NK-92 treated with Interleukin-12 subunit alpha and Interleukin-12 subunit beta, amount 100 ng/mL, for 24 hours (cell line): ENCODE results near the gene C1QTNF8.

Experiments used
- DNase-seq: peaks from one replicate; lab custom pipeline; 2025; lab: John Stamatoyannopoulos, UW

Gene C1QTNF8

GRCh38 chr16:1127971-1128715, 32.1 kb upstream of the C1QTNF8 start:
- DNase-seq: no peak

GRCh38 chr16:1127101-1127500, 31.1 kb upstream of the C1QTNF8 start:
- DNase-seq: no peak

GRCh38 chr16:1126586-1126985, 30.5 kb upstream of the C1QTNF8 start:
- no peak for DNase-seq

GRCh38 chr16:1126044-1126443, 30.0 kb upstream of the C1QTNF8 start:
- DNase-seq: no peak

DNA sequence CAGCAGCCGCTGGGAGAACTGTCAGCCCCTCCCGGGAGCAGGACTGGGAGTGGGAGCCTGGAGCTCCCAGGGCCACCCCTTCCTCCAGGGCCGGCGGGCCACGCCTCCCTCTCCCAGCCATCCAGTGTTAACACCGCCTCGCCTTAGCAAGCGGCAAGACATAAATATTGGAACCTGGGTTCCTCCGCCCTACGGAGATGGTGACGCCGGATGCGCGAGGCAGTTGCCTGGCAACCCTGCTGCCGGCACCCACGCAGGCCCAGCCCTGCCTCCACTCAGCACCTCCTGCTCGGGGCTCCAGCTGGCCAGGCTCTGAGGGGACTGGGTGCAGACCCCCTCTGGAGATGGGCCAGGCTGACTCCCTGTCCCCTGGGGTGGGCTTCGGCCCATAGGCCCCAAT, 29.4 kb upstream of the C1QTNF8 start:
- no peak for DNase-seq

GRCh38 chr16:1124795-1125194, 28.8 kb upstream of the C1QTNF8 start:
- DNase-seq: no peak

GRCh38 chr16:1124291-1124690, 28.2 kb upstream of the C1QTNF8 start:
- no peak for DNase-seq

- no peak for DNase-seq
These were observed 27.6 kb upstream of the C1QTNF8 start for GRCh38 chr16:1123525-1124230.

- no peak for DNase-seq
These were observed 26.3 kb upstream of the C1QTNF8 start for GRCh38 chr16:1122398-1122765.

- no peak for DNase-seq
These were observed 25.8 kb upstream of the C1QTNF8 start for GRCh38 chr16:1121601-1122397.

DNA sequence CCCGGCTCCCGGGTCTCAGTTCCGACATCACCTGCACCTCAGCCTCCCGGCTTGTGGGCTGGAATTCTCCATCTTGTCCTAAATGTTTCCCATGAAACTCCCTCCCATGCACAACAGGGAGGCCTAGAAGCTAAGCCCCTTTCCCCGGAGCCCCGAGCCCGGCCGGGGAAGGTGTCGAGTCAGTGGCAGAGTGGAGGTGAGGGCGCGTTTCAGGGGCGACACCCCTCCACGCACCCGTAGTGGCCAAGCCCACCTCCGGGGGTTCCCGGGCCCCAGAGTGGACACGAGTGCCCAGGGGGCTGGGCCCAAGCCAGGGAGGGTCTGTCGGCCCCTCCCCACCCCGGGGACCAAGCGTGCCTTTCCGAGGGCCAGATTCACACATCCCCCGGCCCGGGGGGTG, 25.0 kb upstream of the C1QTNF8 start:
- DNase-seq: no peak

DNA sequence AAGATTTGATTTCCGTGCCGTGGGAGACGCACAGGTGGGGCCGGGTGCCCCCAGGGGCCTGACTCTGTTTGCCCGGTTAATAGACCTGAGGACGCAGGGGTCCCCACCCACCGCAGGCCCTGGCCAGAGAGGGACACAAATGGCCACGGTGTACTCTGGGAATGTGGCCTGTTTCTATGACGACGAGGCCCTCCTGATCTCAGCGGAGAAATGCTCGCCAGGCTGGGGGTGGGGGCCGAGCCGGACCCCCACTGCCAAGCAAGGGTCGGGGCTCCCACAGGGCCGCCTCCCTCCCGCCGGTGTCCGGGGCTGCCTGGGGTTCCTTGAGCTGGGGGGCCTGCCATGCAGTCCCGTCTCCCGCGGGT, 24.5 kb upstream of the C1QTNF8 start:
- DNase-seq: no peak

- no peak for DNase-seq
These were observed 23.9 kb upstream of the C1QTNF8 start for GRCh38 chr16:1119766-1120576.

DNA sequence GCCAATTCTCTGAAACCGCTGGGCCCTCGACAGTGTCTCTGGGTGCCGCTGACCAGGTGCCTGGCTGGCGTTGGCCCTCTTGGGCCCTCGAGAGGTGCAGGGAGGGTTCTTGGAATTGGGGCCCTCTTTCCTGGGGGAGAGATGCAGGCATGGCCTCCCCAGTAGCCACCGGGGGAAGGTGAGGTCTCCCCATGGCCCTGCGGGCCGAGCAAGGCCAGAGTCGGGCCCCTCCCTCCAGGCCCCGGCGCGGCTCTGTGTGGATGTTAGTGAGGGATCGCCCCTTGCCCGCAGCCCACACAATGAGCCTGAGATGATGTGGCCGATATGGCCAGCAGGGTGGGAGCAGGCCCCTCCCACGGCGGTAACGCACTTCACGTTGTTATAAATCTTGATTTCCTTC, 23.1 kb upstream of the C1QTNF8 start:
- DNase-seq: no peak

DNA sequence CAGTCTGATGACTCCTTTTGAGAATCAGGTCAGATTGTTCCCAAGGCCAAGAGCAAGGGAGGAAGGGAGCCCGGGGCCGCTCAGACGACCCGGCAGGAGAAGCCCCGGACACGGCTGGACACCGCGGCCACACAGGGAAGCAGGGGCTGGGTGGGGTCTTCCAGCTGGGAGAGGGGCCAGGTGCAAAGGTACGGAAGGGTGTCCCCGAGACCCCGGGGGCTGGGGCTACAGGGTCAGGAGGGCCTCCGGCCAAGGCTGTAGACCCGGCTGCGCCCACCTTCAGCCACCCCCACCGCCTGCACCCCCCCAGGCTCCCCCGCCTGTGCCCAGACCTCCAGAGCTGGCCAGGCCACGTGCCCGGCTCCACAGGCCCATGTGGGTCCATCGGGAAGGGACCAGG, 21.9 kb upstream of the C1QTNF8 start:
- no peak for DNase-seq

DNA sequence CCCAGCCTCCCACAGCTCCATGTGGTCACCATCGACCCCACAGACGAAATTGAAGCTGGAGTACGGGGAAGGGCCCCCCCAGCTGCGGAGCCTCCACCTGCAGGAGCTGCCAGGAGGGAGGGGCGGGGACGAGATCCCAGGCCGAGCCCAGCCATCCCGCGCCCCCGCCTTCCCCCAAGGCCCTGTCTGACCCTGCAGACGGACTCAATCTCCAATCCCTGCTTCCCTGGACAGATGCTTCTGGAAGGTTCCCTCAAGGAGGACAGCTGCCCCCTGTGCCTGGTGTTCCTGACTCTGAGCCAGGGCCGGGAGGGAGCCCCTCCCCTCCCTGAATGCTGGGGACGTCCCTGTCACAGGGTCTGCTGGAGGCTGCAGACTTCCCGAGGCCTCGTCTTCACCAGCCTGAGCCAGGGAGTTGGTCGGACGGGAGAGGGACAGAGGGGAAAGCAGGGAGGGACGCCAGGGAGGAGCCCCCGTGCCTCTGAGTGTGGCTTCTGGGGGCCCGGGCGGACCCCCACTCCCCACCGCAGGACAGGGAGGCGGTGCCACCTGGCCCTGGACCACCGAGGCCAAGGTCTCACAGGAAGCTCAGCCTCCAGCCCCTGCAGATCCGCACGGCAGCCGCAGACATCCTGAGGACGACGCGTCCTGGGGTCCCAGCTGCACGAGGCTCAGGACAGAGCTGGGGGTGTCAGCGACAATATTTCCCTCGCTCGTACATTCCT, 21.3 kb upstream of the C1QTNF8 start:
- DNase-seq: no peak

DNA sequence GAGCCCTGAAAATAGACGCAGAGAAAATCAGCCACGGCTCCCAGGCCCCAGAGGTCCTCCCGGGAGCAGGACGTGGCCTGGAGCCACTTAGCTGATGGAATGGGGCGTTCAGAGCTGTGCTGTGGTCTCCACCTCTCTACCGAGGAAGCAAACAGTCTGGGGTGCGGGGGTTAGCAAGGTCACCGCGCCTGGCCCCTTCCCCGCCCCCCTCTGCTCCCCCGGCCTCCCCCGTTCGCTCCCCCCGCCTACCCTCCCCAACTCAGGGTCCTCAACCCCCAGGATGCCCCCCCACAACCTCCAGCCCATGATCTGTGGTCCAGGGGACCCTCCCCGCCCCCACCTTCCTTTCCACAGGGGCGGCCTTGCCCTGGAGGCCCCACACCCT, 20.6 kb upstream of the C1QTNF8 start:
- no peak for DNase-seq

- no peak for DNase-seq
These were observed 18.0 kb upstream of the C1QTNF8 start for GRCh38 chr16:1113889-1114526.

DNA sequence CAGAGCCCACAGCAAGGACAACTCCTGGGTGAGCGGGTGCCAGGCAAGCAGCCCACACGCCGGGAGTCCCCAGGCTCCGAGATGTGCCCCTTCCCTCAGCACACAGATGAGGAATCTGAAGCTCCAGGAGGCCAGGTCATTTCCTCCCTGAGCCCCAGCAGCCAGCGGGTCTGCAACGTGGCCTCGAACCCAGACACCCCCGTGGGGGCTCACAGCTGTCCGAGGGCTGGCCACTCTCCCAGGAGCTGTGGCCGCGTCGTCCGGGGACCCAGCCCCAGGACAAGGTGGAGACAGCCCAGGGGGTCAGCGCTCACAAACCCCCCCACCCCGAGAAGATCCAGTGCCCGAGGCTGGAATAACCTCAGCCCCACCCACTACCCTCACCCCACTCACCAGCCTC, 17.4 kb upstream of the C1QTNF8 start:
- DNase-seq: no peak

DNA sequence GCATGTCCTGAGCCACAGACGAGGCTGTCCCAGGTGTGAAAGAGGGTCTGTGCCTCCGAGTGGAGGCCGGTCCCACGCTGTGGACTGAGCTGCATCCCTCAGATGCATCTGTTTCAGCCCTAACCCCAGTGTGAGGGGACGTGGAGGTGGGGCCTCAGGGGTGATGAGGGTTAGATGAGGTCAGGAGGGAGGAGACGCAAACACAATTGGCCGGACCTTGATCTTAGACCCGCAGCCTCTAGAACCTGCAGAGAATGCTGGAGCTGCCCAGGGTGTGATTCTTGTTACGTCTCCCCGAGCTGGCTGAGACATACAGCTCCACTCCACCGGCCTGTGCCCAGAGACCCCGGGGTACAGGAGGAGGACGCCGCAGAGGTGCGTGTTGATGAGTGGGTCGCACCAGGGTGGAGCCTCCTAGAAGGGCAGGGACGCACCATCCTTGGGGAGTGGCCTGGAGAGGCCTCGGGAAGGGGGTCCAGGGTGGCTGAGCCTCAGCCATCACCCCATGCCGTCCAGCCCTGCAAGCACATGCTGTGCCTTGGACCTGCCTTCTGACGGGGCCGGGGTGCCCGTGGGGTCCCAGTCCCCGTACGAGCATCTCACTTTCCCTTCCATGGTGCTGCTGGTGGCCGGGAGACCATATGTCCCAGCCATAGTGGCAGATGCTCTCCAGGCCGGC, 16.6 kb upstream of the C1QTNF8 start:
- no peak for DNase-seq

DNA sequence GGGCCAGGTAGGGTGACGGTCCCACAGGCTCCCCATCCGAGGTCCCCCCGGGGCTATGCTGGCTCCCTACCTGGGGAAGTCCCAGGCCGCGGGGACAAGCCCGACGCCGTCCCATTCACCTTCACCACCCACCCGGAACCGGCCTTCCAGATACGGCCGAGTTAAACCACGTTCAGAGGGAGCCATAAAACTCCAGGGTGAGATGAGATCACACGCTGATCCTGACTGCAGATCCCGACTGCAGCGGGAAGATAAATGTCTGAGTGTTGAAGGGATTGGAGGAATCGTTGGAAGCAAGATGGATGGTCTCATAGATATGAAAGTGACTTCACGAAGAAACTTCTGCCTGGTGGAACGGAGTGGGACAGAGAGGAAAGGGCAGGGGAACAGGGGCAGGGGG, 13.6 kb upstream of the C1QTNF8 start:
- DNase-seq: no peak
